Endothelial cell of umbilical vein (primary cell): Measurements from ENCODE around the gene PRKAG1. TPM values are rescaled to one million over a fixed set of nuclear protein-coding genes. Genes with fewer than 3 reads are reported as not detected.

ENCODE experiments used
- BruUV-seq: library from RNA; stranded (reverse); fragments of 400-500 nt; replicated peaks from 2 replicates; lab custom pipeline; 2021; lab: Mats Ljungman, UMichigan
- CTCF ChIA-PET: fragments of 300-600, 350-600 bp; sonication (Branson Sonifier 250); formaldehyde crosslinking; loops from one replicate; lab custom pipeline; 2021; ENCODE audit warnings: antibody characterized with exemption, inconsistent platforms; lab: Charles Lee
- POLR2A ChIA-PET: fragments of 300-600, 350-600 bp; sonication (Branson Sonifier 250); formaldehyde crosslinking; loops from one replicate; lab custom pipeline; 2021; ENCODE audit warnings: antibody characterized with exemption, inconsistent platforms; lab: Charles Lee
- DNase-seq: peaks from one replicate; pipeline ENCODE4 v3.0.0-alpha.2; 2011; ENCODE audit warnings: low read depth, low spot score
- FAIRE-seq: peaks from 2 replicates; lab custom pipeline; 2011; peaks lifted over from hg19 to GRCh38; lab: Jason Lieb, UNC
- H2AFZ ChIP-seq: 2 replicates; pipeline ENCODE4 v1.6.0; 2012; ENCODE audit warnings: low read depth, low read length, control low read depth, inconsistent platforms
- H3K27ac ChIP-seq: 2 replicates; pipeline ENCODE4 v1.5.1; 2011; ENCODE audit warnings: low read depth, mild to moderate bottlenecking, control low read depth, low read length, moderate library complexity; ENCODE audit not compliant: insufficient read depth
- H3K27me3 ChIP-seq, 2 experiments: 2 replicates each; pipeline versions ENCODE4 v1.6.0 to v1.6.1; 2011; ENCODE audit warnings: low read length in 2 of 2, mixed read lengths in 1 of 2; ENCODE audit not compliant: control insufficient read depth in 2 of 2, insufficient read depth in 2 of 2
- H3K36me3 ChIP-seq, 2 experiments: 2 replicates in 1 of 2; 3 replicates in 1 of 2; pipeline ENCODE4 v1.5.1; 2011; ENCODE audit warnings: low read length in 2 of 2, mild to moderate bottlenecking in 1 of 2, moderate library complexity in 1 of 2; ENCODE audit not compliant: control insufficient read depth in 2 of 2, insufficient read depth in 2 of 2; ENCODE audit errors: extremely low read depth in 1 of 2
- H3K4me1 ChIP-seq: 3 replicates; pipeline ENCODE4 v1.5.1; 2011; ENCODE audit warnings: mild to moderate bottlenecking, low read length; ENCODE audit not compliant: control insufficient read depth, insufficient read depth; ENCODE audit errors: extremely low read depth
- H3K4me2 ChIP-seq: 2 replicates; pipeline ENCODE4 v1.6.1; 2011; ENCODE audit warnings: low read length, control low read depth, mixed read lengths; ENCODE audit not compliant: insufficient read depth
- H3K4me3 ChIP-seq, 3 experiments: fragments of 200-600 bp in 1 of 3; sonication (generic), shearing (Covaris generic) in 1 of 3; replicated peaks in 1 of 3; 2 replicates each; pipeline ENCODE4 v1.5.1; 2011 to 2016; ENCODE audit warnings: control low read depth in 3 of 3, low read length in 3 of 3, mild to moderate bottlenecking in 2 of 3, inconsistent platforms in 1 of 3, low read depth in 1 of 3, moderate library complexity in 1 of 3; ENCODE audit not compliant: insufficient read depth in 1 of 3
- H3K79me2 ChIP-seq: 2 replicates; pipeline ENCODE4 v1.6.0; 2012; ENCODE audit warnings: low read length, inconsistent platforms; ENCODE audit not compliant: control insufficient read depth, insufficient read depth
- H3K9ac ChIP-seq: replicated peaks from 2 replicates; pipeline ENCODE3; 2011; ENCODE audit warnings: low read length, control low read depth; ENCODE audit not compliant: insufficient read depth; ENCODE audit errors: extremely low read depth
- H3K9me1 ChIP-seq: replicated peaks from 3 replicates; pipeline ENCODE4 v1.6.0; 2011; ENCODE audit warnings: mild to moderate bottlenecking, low read length; ENCODE audit not compliant: control insufficient read depth, insufficient read depth; ENCODE audit errors: extremely low read depth
- H3K9me3 ChIP-seq: replicated peaks from 2 replicates; pipeline ENCODE4 v1.5.1; 2012; ENCODE audit warnings: low read length, inconsistent platforms; ENCODE audit not compliant: control insufficient read depth, insufficient read depth
- H4K20me1 ChIP-seq: replicated peaks from 2 replicates; pipeline ENCODE3; 2011; ENCODE audit warnings: mild to moderate bottlenecking, low read length; ENCODE audit not compliant: control insufficient read depth, insufficient read depth; ENCODE audit errors: extremely low read depth
- EZH2 ChIP-seq: IDR thresholded peaks from 2 replicates; pipeline ENCODE4 v1.6.1; 2012; ENCODE audit warnings: borderline replicate concordance, low read depth, mild to moderate bottlenecking, moderate library complexity, low read length, inconsistent platforms; ENCODE audit not compliant: severe bottlenecking
- GATA2 ChIP-seq: IDR thresholded peaks from 2 replicates; pipeline ENCODE4 v1.7.0; 2011; ENCODE audit warnings: low read depth, mild to moderate bottlenecking, moderate library complexity, mixed read lengths, low read length; ENCODE audit not compliant: insufficient read length, insufficient read depth
- JUN ChIP-seq: IDR thresholded peaks from 2 replicates; pipeline ENCODE4 v1.6.1; 2011; ENCODE audit warnings: borderline replicate concordance, low read depth; ENCODE audit not compliant: insufficient read length, insufficient read depth
- MYC ChIP-seq: IDR thresholded peaks from one replicate; pipeline ENCODE4 v1.6.1; 2011; ENCODE audit warnings: mild to moderate bottlenecking, low read depth, low read length
- POLR2A ChIP-seq: IDR thresholded peaks from 2 replicates; pipeline ENCODE4 v1.6.1; 2012; ENCODE audit warnings: low read depth, mild to moderate bottlenecking, control low read depth, low read length
- dilution Hi-C: fragments of 300-500 bp; cut with MboI; formaldehyde crosslinking; loops from one replicate; pipeline ENCODE4 v1.15.0; 2019; ENCODE audit warnings: low sequenced_read_pairs; ENCODE audit not compliant: extremely low pct_ligation_motif_present
- intact Hi-C: fragments of 100-400 bp; cut with micrococcal nuclease; formaldehyde crosslinking; loops from one replicate; pipeline ENCODE4 v1.10.0; 2022
- polyA plus RNA-seq, 4 experiments: library from polyadenylated mRNA; depleted of rRNA in 3 of 4; stranded (reverse) in 3 of 4; unstranded in 1 of 4; fragments of >200 nt; gene quantifications; 2 replicates each; pipeline versions ENCODE4 v1.2.1 to v1.2.3, GENCODE V29; 2011 to 2012; ENCODE audit warnings: missing spikeins in 1 of 4
- total RNA-seq: library from RNA; stranded (reverse); gene quantifications from 2 replicates; pipeline ENCODE4 v1.2.3, GENCODE V29; 2021
- TF ChIP-seq, protein P1 (sequence below): IDR thresholded peaks from 2 replicates; pipeline ENCODE4 v1.6.1; 2011; ENCODE audit not compliant: insufficient read depth, insufficient read length
- TF ChIP-seq, protein P2 (sequence below), 2 donors: IDR thresholded peaks; 1 replicate in 1 of 2; 2 replicates in 1 of 2; pipeline ENCODE4 v1.5.1; 2011; ENCODE audit warnings: low read length in 2 of 2, mild to moderate bottlenecking in 2 of 2, moderate library complexity in 2 of 2, control low read depth in 1 of 2, inconsistent platforms in 1 of 2, low read depth in 1 of 2; ENCODE audit not compliant: insufficient read depth in 1 of 2; ENCODE audit errors: extremely low read depth in 1 of 2

Gene PRKAG1
- total and polyA plus RNA-seq, 2 donors (not counting 3 experiments of a cell fraction or from before 2014, with no cell fraction given), result 52.1 to 54.9 TPM

DNA sequence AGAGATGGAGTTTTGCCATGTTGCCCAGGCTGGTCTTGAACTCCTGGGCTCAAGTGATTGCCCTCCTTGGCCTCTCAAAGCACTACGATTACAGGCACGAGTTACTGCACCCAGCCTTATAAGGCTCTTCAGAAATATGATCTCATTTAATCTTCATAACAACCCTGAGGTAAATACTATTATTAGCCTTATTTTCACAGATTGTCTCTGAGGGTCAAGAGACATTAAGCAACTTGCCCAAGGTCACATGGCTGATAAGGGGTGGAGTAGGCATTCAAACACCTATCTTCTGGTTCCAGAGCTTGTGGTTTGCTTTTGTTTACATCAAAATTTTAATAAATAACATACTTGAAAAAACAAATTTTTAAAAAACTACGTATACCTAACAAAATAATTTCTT is 5.1 kb downstream of the PRKAG1 start:
- FAIRE-seq (no peak), DNase-seq (no peak)
- ChIA-PET POLR2A (no interaction called here), CTCF (interaction anchor here (1.2 to 8.7 kb wide), 3 partner anchors 8 to 30 kb away, joined by 4 to 115 read pairs (median 5); no protein-coding TSS in a partner anchor)
- BruUV-seq, result no TSS peak
- no peaks in the 10 kb centered on the region for H4K20me1 ChIP-seq
- intact Hi-C loops, result no loop called here
- no peaks in the 10 kb centered on the region for H3K27me3 ChIP-seq
- H3K79me2 ChIP-seq, result peaks cover 10% of the 10 kb centered on the region
- no peak overlapping the region for H3K27ac ChIP-seq
- no peak overlapping the region for H2AFZ ChIP-seq
- dilution Hi-C loops, result no loop called here
- H3K4me3 ChIP-seq, result no peak overlapping the region
- no peak overlapping the region for H3K9ac ChIP-seq
- peaks cover 9% of the 10 kb centered on the region for H3K4me1 ChIP-seq
- H3K4me2 ChIP-seq, result no peak overlapping the region
- TF ChIP-seq, protein P1, sequence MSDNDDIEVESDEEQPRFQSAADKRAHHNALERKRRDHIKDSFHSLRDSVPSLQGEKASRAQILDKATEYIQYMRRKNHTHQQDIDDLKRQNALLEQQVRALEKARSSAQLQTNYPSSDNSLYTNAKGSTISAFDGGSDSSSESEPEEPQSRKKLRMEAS, result no peak
- TF ChIP-seq JUN, result no peak
- TF ChIP-seq, protein P2, sequence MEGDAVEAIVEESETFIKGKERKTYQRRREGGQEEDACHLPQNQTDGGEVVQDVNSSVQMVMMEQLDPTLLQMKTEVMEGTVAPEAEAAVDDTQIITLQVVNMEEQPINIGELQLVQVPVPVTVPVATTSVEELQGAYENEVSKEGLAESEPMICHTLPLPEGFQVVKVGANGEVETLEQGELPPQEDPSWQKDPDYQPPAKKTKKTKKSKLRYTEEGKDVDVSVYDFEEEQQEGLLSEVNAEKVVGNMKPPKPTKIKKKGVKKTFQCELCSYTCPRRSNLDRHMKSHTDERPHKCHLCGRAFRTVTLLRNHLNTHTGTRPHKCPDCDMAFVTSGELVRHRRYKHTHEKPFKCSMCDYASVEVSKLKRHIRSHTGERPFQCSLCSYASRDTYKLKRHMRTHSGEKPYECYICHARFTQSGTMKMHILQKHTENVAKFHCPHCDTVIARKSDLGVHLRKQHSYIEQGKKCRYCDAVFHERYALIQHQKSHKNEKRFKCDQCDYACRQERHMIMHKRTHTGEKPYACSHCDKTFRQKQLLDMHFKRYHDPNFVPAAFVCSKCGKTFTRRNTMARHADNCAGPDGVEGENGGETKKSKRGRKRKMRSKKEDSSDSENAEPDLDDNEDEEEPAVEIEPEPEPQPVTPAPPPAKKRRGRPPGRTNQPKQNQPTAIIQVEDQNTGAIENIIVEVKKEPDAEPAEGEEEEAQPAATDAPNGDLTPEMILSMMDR (IDR thresholded peaks at IDR 0.05; ENCODE audit: extremely low read depth in 1 of 2, insufficient read depth in 1 of 2, low read depth in 1 of 2, low read length in 2 of 2), result no peak
- TF ChIP-seq POLR2A, result no peak
- TF ChIP-seq MYC, result no peak
- TF ChIP-seq GATA2, result no peak
- no peak for TF ChIP-seq EZH2
- peaks cover 3 to 8% of the 10 kb centered on the region in 2 experiments for H3K36me3 ChIP-seq
- H3K9me3 ChIP-seq, result no peaks in the 10 kb centered on the region
- H3K9me1 ChIP-seq, result no peaks in the 10 kb centered on the region
